PC-9 (cell line): ENCODE measurements around the gene MAN2A1.

Source experiments
- EZH2 ChIP-seq: fragments of 200-600 bp; sonication (generic); IDR thresholded peaks from 2 replicates; pipeline ENCODE4 v1.8.0; 2017; ENCODE audit warnings: antibody characterized with exemption, low read depth
- TF ChIP-seq, protein P1 (sequence below): fragments of 200-600 bp; sonication (generic); conservative IDR thresholded peaks from 2 replicates; pipeline ENCODE4 v1.6.1; 2017; ENCODE audit warnings: mixed run types, antibody characterized with exemption, mild to moderate bottlenecking, moderate library complexity

GRCh38 chr5:109914906-109915305, 225.2 kb downstream of the MAN2A1 start:
- TF ChIP-seq, protein P1, sequence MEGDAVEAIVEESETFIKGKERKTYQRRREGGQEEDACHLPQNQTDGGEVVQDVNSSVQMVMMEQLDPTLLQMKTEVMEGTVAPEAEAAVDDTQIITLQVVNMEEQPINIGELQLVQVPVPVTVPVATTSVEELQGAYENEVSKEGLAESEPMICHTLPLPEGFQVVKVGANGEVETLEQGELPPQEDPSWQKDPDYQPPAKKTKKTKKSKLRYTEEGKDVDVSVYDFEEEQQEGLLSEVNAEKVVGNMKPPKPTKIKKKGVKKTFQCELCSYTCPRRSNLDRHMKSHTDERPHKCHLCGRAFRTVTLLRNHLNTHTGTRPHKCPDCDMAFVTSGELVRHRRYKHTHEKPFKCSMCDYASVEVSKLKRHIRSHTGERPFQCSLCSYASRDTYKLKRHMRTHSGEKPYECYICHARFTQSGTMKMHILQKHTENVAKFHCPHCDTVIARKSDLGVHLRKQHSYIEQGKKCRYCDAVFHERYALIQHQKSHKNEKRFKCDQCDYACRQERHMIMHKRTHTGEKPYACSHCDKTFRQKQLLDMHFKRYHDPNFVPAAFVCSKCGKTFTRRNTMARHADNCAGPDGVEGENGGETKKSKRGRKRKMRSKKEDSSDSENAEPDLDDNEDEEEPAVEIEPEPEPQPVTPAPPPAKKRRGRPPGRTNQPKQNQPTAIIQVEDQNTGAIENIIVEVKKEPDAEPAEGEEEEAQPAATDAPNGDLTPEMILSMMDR = no peak
- TF ChIP-seq EZH2 = no peak
